Mesothelial cell of epicardium (in vitro differentiated cells): ENCODE results near the gene THEMIS2. TPM values are rescaled to one million over a fixed set of nuclear protein-coding genes. Genes with fewer than 3 reads are reported as not detected.

Experiments used
- DNase-seq, 2 experiments: peaks; one replicate each; pipeline ENCODE4 v3.0.0; 2021; ENCODE audit warnings: low spot score in 2 of 2; ENCODE audit not compliant: unreplicated experiment in 2 of 2
- H3K27ac Mint-ChIP-seq: 2 replicates; pipeline ENCODE4 v1.8.0; 2021; ENCODE audit warnings: mixed read lengths
- H3K27me3 Mint-ChIP-seq: 2 replicates; pipeline ENCODE4 v1.8.0; 2021; ENCODE audit warnings: low read depth, mixed read lengths
- H3K36me3 Mint-ChIP-seq: 2 replicates; pipeline ENCODE4 v1.8.0; 2021; ENCODE audit warnings: mixed read lengths
- H3K4me1 Mint-ChIP-seq: 2 replicates; pipeline ENCODE4 v1.8.0; 2021; ENCODE audit warnings: mixed read lengths
- H3K4me3 Mint-ChIP-seq: 2 replicates; pipeline ENCODE4 v1.8.0; 2021; ENCODE audit warnings: mild to moderate bottlenecking, moderate library complexity, mixed read lengths
- H3K9me3 Mint-ChIP-seq: 2 replicates; pipeline ENCODE4 v1.8.0; 2021; ENCODE audit warnings: mixed read lengths
- total RNA-seq: library from RNA; stranded (reverse); gene quantifications from 3 replicates; pipeline ENCODE4 v1.2.1, GENCODE V29; 2021
- TF ChIP-seq, protein P1 (sequence below): fragments of 200-600 bp; sonication (generic); IDR thresholded peaks from one replicate; pipeline ENCODE4 v1.5.0; 2021; ENCODE audit warnings: antibody characterized with exemption; ENCODE audit not compliant: unreplicated experiment

THEMIS2 gene
- total RNA-seq, 1 donor from 2014 or later: 0.63 TPM

DNA sequence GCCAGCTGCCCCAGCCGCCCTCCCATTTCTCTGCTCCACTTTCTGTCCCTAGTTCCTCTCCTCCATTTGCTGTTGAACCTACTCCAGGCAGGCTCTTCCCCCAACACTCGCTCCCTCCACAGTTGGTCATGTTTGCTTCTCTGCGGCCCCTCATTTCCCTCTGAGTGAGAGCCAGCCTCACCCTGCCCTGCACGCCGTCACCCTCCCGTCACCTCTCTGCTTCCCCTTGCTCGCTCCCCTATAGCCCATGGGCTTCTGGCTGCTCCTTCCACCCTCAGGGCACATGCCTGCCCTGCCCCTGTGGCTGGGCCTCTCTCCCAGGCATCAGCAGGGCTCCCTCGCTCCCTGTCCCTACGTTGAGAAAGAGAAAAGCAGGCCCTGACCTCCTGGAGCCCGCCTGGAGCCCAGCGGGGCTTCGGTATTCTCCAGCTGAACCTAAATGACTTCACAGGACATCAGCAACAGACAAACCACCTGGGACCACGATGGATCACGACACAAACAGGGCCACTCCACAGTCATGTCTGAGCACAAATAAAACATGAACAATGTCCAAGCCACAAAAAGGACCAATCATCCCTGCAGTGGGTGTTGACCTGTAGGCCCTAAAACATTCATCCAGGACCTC is 13.3 kb upstream of the THEMIS2 start:
- Mint-ChIP-seq H3K4me1 (peaks cover 7% of the 10 kb centered on the region), H3K9me3 (no peaks in the 10 kb centered on the region), H3K36me3 (no peaks in the 10 kb centered on the region), H3K27me3 (no peaks in the 10 kb centered on the region), H3K4me3 (no peak overlapping the region), H3K27ac (no peak overlapping the region)
- TF ChIP-seq, protein P1, sequence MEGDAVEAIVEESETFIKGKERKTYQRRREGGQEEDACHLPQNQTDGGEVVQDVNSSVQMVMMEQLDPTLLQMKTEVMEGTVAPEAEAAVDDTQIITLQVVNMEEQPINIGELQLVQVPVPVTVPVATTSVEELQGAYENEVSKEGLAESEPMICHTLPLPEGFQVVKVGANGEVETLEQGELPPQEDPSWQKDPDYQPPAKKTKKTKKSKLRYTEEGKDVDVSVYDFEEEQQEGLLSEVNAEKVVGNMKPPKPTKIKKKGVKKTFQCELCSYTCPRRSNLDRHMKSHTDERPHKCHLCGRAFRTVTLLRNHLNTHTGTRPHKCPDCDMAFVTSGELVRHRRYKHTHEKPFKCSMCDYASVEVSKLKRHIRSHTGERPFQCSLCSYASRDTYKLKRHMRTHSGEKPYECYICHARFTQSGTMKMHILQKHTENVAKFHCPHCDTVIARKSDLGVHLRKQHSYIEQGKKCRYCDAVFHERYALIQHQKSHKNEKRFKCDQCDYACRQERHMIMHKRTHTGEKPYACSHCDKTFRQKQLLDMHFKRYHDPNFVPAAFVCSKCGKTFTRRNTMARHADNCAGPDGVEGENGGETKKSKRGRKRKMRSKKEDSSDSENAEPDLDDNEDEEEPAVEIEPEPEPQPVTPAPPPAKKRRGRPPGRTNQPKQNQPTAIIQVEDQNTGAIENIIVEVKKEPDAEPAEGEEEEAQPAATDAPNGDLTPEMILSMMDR: no peak
- no peak for DNase-seq

DNA sequence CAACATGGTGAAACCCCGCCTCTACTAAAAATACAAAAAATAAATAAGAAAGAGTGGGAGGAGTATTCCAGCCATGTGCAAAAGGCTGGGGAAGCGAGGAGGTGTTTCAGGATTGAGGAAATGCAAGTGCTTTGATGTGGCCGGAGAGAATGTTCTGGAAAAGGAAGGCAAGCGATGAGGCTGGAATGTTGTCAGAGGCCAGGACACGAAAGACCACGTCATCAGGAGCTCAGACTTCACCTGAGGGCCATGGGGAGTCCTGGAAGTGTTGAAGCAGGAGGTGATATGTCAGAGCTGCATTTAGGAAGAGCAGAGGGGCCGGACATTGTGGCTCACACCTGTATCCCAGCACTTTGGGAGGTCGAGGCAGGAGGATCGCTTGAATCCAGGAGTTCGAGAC is 10.9 kb upstream of the THEMIS2 start:
- DNase-seq: no peak
- H3K27ac Mint-ChIP-seq: no peak overlapping the region
- H3K4me3 Mint-ChIP-seq: no peak overlapping the region
- peaks cover 10% of the 10 kb centered on the region for H3K4me1 Mint-ChIP-seq
- no peaks in the 10 kb centered on the region for H3K27me3 Mint-ChIP-seq
- H3K9me3 Mint-ChIP-seq: no peaks in the 10 kb centered on the region
- no peaks in the 10 kb centered on the region for H3K36me3 Mint-ChIP-seq
- TF ChIP-seq, protein P1: no peak

DNA sequence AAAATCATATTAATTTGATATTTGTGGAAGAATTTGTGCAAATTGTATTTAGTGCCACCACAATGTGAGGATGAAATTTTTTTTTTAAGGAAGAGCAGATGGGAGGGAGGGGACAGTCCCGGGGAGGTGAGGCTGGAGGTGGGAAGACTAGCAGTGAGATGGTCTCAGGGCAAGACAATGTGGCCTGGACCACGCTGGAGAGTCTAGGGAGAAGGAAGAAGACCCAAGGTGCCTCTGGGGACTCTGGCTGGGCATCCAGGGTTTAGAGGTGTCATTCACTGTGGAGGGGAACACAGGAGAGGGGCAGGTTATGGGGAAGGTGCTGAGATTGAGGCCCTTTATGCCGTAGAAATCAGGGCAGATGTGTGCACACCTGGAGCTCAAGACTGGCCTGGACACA is 10.3 kb upstream of the THEMIS2 start:
- Mint-ChIP-seq H3K27me3 (no peaks in the 10 kb centered on the region), H3K27ac (no peak overlapping the region), H3K4me1 (peaks cover 11% of the 10 kb centered on the region), H3K4me3 (no peak overlapping the region), H3K36me3 (no peaks in the 10 kb centered on the region), H3K9me3 (no peaks in the 10 kb centered on the region)
- no peak for DNase-seq
- TF ChIP-seq, protein P1: no peak

DNA sequence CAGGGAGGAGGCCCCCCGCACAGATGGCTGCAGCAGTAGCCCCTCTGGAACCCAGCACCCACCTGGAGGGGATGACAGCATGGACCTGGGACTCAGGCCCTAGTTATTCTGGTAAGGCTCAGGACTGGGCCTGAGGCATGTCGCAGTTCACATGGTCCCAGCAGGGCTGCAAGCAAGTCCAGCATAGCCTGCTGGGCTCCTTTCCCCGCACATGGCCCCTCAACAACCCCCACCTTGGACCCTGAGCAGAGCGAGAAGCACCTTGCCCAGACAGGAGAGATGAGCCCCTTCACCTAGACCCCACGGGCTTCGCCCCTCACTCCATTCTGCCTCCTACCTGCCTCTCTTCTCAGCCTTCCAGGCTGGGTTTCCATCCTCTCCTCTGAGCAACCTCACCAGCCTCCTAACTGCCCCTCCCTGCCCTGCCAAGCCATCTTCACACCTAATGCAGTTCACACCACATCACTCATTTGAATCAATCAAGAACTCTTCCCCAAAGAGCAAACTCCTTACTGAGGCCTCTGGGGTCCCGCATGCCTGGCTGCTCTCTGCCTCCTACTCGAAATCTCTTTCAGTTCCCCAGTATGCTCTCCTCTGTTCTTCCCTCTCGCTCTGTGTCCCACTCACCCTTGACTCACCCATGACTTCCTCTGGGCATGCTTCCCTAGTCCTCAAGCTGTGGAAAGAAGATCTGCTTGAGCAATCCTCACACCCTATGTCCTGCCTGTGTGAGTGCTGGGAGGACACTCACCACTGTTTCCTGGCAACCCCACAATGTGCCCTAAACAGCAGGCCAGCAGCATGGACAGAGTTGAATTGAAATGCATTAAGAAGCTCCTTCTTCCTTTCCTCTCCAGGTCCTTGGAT is 9.4 kb upstream of the THEMIS2 start:
- Mint-ChIP-seq H3K27ac (no peak overlapping the region), H3K4me1 (peaks cover 15% of the 10 kb centered on the region), H3K36me3 (no peaks in the 10 kb centered on the region), H3K4me3 (no peak overlapping the region), H3K27me3 (no peaks in the 10 kb centered on the region), H3K9me3 (no peaks in the 10 kb centered on the region)
- TF ChIP-seq, protein P1: no peak
- no peak for DNase-seq

DNA sequence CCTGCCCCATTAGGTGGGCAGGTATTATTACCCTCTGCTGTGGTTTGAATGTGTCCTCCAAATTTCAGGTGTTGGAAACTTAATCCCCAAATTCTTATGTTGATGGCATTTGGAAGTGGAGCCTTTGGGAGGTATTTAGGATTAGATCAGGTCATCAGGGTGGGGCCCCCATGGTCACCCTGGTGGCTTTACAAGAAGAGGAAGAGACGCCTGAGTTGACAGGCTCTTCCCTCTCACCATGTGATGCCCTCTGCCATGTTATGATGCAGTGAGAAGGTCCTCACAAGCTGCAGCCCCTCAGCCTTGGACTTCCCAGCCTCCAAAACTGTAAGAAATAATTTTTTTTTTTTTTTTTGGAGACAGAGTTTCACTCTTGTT is 8.8 kb upstream of the THEMIS2 start:
- Mint-ChIP-seq H3K27me3 (no peaks in the 10 kb centered on the region), H3K36me3 (no peaks in the 10 kb centered on the region), H3K9me3 (no peaks in the 10 kb centered on the region), H3K4me3 (no peak overlapping the region), H3K4me1 (peaks cover 12% of the 10 kb centered on the region), H3K27ac (no peak overlapping the region)
- TF ChIP-seq, protein P1: no peak
- DNase-seq: no peak
